GM19025 (cell line): Measurements from ENCODE around the gene SBF1.

Experiments used
- ATAC-seq: cut with Tn5 transposase; IDR thresholded peaks from one replicate; pipeline ENCODE4 v1.9.1; 2021; ENCODE audit warnings: mild to moderate bottlenecking, low read depth, moderate library complexity; ENCODE audit not compliant: unreplicated experiment

Gene SBF1

DNA sequence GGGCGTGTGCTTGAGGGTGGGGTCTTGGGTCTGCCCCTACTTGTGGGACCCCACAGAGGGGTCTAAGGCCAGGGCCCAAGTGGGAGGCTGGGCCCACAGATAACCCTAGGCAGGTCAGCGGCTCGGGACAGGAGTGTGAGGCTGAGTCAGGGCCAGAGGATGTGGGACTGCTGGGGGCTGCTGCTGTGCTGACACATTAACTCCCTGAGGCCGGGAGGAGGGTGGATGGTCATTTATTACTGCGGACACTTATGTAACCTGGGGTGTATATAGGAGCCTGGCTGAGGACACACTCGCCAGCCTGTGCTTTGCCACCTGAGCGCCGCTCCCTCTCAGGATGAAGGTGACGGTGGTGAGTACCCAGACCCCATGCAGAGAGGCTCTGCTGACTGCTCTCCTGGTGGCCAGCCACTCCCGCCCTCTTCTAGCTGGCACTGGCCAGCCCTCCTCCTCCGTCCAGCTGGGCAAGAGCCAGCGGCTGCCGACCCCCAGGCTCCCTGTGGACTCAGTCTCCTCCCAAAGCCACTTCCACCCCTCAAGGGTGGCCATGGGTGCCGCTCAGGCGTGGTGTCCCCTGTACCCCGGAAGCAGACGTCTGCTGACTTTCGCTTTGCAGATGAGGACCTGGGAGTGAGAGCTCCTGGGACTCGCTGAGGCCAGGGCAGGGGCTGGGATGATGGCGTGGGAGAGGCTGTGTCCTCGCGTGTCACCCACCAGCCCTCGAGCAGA lies 11.9 kb upstream of the SBF1 start, which contains the start of gene MIOX:
Gene MIOX, plus strand, starts transcription at position 299 of the 729 bp plus-strand sequence. Its CDS starts 39 bp downstream, at position 338.
- no peak for ATAC-seq

DNA sequence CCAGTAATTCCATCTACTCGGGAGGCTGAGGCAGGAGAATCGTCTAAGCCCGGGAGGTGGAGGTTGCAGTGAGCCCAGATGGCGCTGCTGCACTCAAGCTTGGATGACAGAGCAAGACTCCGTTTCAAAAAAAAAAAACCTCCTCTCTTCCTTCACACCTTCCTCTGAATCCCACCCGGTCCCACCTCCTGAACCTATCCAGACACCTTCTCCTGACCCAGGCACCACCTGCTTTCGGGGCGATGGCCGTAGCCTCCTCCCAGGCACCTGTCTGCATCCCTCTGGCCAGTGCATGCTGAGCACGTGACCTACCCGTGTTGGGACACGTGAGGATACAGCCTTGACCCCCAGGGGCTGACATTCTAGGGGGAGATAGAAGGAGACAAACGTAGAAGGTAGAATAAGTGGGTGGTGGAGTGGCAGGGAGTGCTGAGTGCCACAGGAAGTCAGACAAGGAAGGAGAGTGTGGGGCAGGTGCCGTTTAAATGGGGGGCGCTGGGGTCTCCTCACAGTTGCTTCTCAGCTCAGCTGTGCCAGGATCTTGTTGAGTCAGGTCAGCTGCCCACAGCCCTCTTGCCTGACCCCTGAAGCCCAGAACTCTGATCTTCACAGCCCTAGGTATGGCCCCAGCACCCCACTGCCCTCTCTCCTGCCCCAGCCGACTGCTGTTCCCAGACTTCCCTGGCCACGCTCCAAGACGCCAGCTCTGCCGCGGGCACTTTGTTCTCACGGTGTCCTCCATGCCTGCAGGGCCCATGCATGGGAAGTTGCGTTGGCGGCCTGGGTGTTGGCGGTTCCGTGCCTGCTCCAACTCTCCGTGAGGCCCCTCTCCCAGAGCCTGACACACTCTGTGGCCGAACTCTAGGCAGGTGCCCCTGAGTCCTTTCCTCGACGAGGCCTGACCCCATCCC lies 10.6 kb upstream of the SBF1 start:
- ATAC-seq, result no peak

DNA sequence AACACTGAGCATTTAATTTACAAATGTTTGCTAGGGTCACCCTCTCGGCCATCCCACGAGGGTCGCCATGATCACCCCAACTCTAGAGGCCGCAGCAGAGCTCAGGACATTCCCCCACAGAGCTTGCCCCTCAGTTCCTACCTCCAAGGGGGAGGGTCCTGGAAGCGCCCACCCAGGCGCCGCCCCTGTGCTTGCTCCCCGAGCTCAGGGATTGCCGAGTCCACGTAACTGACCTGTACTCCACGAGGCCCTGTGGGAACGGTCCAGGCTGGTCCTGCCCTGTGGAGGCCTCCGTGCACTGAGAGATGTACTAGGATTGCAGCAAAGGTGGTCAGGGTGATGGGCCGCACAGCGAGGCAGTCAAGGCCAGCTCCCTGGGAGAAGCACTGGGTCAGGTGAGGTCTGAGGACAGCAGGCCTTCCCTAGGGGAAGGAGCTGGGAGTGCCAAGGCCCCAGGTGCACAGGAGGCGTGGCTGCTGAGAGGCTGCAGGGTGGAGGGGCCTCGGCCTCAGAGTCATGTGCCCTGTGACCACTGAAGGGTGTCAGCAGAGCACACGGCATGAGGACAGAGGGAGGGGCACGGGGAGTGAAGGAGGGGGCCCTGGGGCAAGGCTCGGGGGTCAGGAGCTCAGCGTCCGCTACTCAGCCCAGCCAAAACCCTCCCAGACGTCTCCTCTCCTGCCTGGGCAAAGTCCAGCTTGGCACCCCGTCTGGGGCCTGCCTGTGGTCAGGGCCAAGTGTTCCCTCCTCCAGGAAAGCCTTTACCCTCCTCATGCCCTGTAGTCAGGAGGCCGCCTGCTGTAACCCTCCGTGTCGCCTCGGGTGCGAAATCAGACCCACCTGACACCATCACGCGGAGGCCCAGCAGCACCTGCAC lies 9.4 kb upstream of the SBF1 start:
- no peak for ATAC-seq

DNA sequence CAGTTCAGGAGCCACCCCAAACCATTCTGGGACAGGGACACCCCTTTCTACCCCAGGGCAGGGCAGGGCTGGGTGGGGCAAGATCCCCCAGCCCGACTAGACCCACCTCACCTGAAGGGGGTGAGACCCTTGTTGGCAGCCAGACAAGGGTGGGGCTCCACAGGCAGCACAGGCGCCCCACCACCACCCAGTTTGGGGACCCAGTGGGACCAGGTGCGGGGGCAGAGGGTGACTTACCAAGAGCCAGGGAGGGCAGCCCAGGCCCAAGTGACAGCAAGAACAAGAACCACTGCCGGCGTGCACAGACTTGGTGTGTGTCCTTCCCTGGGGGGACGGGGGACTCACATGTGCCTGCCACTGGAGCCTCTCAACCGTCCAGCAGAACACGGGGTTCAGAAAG lies 8.7 kb upstream of the SBF1 start:
- no peak for ATAC-seq

DNA sequence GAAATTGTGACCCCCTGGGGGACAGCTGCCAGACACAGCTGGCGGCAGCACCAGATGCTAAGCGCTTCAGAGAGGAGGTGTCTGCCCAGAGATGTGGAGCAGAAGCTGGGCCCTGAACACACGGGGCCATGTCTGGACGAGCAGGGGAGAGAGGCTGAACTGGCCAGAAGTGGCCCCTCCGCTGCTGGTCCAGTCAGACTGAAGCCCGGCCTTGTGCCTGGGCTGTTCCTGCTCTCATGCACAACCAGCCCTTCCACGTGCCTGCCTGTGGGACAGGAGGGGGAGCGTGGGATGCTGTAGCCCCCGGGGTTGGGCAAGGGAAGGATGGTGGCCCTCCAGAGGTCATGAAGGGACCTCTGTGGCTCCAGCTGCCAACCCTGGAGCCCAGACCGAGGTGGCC lies 8.3 kb upstream of the SBF1 start:
- no peak for ATAC-seq

DNA sequence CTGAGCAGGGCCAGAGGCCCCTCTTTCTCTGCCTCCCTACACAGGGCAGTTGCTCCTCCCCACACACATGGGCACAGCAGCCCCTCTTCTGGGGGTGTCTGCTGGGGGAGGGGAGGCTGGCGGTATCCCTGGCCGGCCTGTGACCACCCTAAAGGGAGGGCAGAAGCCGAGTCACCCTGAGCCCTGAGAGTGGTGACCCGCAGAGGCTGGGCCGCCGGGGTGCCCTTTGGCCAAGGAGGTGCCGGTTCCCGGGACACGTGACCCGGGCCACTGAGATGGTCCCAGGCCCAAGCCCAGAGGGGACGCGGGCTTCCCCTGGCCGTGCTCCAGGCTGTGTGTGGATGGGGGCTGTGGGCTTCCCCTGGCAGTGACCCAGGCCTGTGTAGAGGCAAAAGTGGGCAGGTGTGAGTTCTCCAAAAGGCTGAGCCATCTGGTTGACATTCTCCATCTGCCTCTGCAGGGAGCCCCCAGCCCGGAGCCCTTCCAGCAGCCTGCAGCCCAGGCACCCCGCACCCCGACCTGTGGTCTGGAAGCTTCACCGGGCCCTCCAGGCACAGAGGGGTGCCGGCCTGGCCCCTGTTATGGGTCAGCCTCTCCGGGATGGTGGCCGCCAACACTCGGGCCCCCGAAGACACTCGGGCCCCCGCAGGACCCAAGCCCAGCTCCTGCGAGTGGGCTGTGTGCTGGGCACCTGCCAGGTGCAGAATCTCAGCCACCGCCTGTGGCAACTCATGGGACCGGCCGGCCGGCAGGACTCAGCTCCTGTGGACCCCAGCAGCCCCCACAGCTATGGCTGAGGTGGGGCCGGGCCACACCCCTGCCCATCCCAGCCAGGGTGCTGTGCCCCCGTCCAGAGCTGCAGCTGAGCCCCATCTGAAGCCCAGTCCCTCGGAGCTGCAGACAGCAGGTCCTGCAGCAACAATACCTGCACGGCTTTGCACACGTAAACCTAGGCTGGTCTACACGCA lies 7.6 kb upstream of the SBF1 start:
- ATAC-seq, result no peak

DNA sequence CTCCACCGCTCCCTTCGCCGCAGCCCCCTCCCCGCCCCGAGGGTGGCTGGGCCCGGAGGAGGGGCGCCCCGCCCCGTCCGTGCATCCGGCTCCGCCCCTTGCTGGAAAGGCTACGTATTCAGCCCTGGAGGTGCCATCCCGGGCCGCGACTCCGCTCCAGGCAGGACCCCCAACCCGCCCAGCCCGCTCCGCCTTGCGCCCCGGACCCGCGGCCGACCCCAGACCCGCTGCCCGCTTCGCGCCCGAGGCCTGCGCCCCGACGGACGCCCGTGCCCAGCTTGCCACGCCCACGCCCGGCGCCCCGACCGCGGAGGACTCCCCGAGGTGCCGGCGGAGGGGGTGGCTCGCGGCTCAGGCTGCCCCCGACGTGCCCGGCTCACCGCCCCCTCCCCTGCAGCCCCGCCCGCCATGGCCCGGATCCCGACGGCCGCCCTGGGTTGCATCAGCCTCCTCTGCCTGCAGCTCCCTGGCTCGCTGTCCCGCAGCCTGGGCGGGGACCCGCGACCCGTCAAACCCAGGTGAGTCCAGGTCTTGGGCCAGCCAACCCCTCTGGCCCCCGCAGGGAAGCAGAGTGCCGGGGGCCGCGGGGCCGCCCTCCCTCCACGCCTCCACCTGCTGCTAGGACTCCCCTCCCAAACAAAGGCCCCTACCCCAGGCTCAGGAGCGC lies 6.7 kb upstream of the SBF1 start, which contains the start of gene ADM2:
Gene ADM2, plus strand, starts transcription at position 104 of the 667 bp plus-strand sequence. Its CDS starts 305 bp downstream, at position 409.
- ATAC-seq, result no peak

DNA sequence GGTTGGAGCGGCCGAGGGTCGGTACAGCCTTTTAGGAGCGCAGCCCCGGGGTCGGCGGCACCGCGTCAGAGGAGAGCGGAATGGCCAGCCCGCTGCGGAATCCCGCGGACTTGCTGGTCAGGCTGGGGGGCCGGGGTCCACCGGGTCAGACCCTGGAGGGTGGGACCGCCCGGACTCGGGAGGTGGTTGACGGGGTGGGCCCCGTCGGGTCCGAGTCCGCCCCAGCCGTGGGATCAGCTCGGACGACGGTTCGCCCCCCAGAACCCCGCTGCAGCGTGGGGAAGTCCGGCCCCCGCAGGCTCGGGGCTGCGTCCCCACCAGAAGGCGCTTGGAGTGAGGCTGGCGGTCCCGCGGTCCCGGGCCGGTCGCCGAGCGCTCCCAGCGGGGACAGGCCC lies 6.2 kb upstream of the SBF1 start:
- no peak for ATAC-seq

DNA sequence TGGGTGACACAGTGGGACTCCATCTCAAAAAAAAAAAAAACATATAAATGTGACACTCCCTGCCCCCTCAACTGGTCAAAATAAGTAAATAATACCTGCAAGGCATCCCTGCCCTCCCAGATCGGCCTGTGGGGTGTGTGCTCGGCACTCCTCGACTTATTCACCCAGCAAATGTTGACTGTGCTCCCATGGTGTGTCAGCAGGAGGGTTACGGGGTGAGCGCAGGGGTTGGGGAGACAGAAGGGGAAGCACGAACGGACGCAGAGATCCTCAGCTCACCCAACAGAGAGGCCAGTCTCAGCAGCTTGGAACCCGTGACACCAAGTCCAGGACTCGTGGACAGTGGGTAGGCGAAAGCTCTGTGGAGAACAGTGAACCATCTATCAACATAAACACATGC lies 4.9 kb upstream of the SBF1 start:
- ATAC-seq, result no peak

DNA sequence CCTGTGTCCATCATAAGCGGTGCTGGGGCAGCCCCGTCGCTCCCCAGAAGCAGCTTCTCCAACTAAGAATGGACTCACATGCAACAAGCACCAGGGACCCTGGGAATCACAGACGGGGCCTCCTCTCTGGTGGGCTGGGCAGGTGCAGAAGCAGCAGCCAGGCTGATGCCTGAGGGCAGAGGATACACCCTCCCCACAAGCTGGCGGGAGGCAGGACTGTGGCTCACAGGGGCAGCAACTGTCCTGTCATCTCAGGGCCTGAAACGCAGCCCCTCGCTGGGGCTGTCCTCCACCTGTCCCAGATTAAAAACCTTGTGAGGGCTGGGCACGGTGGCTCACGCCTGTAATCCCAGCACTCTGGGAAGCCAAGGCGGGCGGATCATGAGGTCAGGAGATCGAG lies 3.1 kb upstream of the SBF1 start:
- ATAC-seq, result no peak

DNA sequence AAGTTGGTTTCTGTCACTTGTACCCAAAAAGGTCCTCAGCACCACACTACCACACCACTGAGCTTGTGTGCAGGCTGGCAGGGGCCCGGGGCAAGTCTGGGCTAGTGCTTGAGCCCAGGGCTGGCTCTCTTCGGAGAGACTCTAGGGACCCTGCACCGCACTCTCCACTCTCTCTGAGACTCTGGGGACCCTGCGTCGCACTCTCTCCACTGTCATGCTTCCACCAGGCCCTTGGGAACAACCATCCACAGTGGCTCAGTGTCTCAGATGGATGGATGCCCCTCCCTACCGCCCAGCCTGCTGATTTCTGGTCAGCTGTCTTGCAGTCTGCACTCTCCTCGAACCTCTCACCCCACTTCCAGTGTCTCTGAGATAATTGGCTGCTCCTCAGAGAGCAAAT lies 2.0 kb upstream of the SBF1 start:
- no peak for ATAC-seq

DNA sequence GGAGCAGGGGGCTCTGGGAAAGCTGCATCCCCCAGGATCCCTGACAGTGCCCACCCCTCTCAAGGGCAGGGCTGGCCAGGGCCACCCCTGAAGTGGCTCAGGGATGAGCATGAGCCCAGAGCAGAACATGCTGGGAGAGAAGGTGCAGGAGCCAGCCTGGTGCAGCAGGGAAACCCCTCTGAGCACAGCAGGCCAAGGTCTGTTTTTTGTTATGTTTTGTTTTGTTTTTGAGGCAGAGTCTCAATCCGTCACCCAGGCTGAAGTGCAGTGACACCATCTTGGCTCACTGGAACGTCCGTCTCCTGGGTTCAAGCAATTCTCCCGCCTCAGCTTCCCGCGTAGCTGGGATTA lies 792 bp upstream of the SBF1 start:
- ATAC-seq, result no peak

DNA sequence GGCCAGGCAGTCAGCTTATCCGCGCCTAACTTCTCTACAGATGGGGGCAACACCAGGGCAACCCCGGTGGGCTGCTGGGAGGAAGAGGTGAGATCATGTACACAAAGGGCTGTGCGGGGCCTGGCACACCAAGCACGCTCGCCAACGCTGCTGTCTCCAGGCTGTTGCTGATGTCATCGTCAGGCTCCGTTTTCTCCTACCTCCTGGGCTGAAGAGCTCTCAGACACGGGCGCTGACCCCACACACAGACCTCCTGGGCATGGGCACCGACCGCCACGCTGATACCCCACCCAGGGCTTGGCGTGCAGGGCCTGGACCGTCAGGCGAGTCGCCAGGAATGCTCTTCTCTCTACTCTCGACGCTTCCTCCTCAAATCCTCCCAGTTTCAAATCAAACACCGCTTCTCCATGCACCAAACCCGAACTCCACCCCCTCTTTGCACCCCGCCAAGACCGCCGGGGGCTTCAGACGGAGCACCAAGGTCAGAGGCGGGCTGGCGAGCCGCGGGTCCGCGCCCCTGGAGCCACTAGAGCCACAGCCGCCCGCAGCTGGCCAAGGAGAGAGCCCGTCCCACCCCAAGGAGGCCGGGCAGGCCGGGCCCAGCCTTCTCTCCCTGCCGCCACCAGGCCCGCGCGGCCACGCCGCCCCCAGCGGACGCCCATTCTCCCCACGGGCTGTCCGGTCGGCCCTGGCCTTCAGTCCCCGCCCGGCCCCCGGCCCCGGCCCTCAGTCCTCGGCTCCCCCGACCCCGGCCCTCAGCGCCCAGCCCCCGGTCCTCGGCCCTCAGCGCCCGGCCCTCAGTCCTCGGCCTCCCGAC lies 772 bp downstream of the SBF1 start:
- ATAC-seq, result no peak

DNA sequence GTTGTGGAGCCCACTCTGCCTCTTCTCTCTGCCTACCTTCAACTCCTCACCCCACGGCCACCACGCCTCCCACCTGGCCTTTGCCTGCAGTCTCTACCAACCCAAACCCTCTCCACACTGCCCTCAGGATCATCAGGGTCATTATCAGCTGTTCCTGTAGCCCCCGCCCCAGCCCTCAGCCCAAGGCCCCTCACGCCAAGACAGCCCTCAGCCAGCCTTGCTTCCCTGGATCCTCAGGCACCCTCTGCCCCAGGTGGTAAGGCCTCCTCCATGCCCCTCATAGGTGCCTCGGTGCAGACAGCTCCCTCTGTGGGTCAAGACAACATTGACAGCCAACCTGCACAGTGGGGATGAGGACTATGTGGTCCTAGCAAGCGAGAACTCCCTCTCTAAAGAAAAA lies 1.7 kb downstream of the SBF1 start:
- ATAC-seq, result no peak

DNA sequence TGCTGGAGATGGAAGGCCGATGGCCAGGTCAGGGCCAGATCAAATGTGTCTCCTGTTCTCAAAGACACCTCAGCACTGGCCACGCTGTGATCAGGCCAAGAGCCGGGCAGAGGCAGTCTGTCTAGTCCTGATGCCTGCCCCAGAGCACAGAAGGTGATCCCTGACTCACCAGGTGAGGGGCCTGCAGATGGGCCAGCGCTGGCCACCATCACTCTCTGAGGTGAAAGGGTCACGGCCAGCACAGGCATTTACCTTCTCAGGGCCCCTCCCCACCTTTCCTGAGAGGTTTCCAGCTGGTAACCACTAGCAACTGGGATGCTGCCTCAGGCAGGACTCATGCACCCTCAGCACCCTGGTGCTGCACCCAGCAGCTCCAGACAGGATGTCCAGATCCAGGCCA lies 2.9 kb downstream of the SBF1 start:
- ATAC-seq, result no peak

DNA sequence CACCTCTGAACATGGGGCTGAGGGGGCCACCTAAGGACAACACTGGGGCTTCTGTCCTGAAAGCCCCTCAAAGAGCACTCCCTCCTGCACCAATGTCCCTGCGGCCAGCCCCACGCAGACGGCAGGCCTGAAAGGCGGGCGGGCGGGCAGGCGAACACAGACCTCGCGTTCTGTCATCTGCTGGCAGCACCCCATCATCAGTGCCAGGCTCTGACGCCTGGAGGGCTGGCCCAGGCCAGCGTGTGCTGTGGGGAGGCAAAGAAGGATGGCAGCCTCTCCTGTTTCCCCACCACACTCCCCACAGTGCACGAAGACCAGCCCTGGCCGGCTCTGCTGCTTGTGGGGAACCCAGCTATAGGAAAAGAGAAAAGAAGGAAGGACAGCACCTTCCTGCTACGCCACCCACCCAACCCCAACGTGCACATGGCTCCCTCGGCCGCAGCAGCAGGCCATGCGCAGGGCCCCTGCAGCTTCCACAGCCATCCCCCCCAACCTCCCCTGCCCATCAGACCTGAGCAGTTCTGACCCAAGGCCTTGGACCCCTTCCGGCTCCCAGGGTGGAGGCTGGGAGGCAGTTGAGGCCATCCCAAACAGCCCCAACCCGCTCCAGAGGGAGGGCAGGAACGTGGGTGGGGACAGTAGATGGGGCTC lies 3.5 kb downstream of the SBF1 start:
- no peak for ATAC-seq

DNA sequence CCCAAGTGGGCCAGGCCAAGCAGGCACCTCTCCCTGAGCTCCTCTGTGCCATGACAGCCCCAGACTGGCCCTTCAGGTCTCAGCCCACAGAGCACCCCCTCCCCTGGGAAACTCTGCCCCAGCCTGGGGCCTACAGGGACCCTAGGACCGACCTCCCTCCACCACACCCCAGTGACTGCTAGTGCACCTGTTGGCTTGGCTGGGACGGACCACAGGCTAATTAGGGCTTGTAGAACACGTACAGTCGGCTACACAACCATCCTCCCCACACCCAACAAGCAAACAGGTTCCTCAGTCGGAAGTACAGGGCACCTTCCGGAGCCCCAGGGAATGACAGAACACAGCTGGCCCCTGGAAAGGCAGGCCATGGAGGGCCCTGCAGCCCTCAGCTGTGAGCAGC lies 4.3 kb downstream of the SBF1 start:
- ATAC-seq, result no peak
